EH (cell line): ENCODE results near the gene AGAP5.
"Not testable (repeated sequence)": the region's sequence is repeated elsewhere in the genome, so short reads cannot be mapped to it uniquely, and the experiment has no call there.

Experiments used
- DNase-seq: peaks from one replicate; pipeline ENCODE4 v3.0.0-alpha.2; 2015; ENCODE audit warnings: low read depth

Gene AGAP5

DNA sequence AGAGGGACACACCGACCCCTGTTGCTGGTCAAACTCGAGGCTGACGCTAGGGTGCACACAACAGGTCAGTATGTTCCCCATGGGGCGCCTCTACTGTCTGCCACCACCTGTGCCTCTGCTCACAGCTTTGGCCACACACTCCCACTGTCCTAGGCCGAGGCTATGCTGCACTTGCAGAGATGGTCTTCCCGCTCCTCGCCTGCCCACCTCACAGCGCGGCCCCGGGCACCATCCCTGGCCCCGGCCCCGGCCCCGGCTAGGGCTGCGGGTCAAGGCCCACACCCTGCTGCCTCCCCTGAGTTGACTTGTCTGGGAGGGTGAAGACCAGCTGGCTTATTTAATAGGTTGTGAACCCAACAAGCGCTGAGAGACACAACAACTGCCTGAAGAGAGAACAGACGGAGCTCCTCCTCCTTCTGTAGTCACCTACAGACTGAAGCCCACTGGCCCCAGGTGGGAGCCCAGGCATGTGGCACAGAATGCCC is at the start of gene AGAP5:
TSS of gene AGAP5 (minus strand) at position 435 of the 485 bp plus-strand sequence. CDS start at position 81, 354 bp downstream.
- DNase-seq, result not testable (repeated sequence)

DNA sequence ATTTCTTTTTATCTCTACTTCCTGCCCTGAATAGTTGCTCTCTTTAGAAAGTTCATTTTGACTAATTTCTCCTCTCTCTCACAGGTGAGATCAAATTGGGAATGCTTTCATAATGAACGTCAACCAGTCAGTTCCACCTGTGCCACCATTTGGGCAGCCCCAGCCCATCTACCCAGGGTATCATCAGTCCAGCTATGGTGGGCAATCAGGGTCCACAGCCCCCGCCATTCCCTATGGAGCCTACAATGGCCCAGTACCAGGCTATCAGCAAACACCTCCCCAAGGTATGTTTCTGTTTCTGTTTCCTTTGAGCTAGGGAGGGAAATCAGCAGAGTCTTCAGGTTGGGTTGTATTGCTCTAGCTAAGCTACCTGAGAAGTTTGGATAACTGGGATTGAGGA is 48.8 kb upstream of the AGAP5 start:
- DNase-seq, result no peak

DNA sequence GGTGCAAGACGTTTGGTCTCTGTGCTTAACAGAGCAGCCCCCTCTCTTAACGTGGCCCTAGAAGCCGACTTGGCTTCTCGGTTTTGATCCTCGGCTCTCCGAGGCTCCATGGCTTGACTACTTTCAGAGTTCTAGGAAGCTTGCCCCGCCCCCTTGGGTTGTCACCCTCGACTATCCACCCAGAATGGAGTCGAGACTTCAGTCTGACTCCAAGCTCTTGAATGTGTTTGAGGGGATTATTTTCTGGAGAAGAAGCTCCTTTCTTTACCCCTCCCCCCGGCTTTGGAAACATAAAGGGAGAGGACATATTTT is 46.7 kb upstream of the AGAP5 start:
- peak; percentile 76 for DNase-seq

DNA sequence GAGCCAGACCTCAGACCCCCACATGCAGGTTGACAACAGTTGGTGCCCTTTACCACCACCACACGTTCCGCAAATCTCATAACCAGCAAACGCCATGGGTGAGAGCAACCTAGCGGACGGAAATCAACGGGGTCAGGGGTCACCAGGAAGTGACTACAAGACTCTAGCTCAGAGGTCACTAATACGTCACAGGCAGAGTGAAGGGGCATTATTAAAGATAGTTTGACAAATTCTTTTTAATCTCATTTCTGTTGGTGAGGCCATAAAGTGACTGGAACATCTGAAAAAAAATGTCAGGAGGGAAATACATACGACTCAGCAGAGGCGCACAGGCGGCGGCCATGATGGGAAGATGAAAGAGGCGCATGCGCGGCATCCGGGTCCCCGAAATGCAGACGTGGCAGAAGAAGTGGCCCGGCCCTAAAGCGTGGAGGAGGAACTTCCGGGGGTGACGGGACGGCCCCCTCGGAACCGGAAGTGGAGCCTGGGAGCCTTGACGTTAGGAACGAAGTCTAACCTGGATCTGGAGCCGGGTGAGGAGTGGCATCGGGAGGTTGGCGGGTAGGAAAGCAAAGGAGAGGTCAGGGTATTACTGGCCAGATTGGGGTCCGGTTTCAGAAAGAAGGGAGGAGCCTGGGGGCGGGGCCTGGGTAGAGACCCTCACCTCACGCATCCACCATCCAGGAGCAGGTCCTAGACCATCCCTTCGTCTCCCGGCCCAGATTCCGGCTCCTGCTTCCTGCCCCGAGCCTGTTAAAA is 46.2 kb upstream of the AGAP5 start, which contains the start of gene SEC24C:
TSS of gene SEC24C (plus strand) at position 468 of the 759 bp plus-strand sequence. CDS start 2,461 bp downstream, outside the sequence.
- peak; percentile 97 for DNase-seq

DNA sequence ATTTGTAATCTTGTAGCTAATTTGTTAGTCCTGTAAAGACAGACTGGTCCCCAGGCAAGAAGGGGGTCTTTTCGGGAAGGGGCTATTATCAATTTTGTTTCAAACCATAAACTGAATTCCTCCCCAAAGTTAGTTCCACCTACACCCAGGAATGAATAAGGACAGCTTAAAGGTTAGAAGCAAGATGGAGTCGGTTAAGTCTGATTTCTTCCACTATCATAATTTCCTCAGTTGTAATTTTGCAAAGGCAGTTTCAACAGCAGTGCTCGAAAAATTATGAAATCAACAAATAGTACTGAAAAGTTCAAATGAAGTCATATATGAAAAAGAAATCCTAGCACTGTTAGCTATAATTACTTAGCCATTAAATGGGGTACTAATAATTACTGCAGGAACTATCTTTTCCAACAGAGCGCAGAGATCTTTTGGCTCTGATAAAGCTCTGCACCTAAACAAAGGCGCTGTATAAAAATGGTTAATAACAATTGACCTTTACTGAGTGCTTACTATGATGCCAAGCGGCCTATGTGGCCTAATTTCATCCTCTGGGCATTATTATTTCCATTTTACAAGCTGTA is 45.5 kb upstream of the AGAP5 start:
- no peak for DNase-seq

DNA sequence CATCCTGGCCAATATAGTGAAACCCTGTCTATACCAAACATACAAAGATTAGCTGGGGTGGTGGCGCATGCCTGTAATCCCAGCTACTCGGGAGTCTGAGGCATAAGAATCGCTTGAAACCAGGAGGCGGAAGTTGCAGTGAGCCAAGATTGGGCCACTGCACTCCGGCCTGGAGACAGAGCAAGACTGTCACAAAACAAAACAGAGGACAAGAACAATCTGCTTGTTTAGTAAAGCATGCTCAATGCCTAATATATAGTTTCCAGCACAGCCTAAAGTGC is 44.5 kb upstream of the AGAP5 start:
- no peak for DNase-seq

DNA sequence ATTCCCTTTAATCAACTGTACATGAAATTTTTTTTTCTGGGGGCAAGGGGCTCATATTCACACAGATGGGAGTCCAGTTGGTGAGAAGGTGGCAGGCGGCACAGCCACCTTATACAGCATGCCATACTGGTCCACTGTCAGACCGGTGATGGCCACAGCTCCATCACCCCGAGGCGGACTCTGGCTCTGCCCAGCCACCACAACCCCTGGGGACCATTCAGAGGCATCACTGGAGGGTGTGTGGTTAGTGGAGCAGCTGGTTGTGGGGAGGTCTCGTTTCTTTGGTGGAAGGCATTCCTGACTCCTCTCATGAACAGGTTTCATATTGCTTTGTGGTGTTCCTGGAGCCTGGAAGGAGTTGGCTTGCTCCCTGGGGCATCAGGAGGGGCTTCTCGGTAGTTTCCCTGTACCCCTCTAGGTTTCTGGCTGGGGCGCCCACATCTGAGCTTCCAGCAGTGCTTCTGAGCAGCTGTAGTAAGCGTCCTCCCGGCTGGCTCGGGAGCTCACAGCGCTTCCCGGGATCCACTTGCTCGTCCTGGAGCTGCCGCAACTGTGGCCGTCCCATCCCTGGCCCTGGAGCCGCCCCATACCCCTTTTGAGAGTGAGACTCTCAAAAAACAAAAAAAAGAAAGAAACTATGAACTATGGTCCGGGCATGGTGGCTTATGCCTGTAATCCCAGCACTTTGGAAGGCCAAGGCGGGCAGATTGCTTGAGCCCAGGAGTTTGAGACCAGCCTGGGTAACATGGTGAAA is 42.8 kb upstream of the AGAP5 start:
- DNase-seq, result not testable (repeated sequence)

DNA sequence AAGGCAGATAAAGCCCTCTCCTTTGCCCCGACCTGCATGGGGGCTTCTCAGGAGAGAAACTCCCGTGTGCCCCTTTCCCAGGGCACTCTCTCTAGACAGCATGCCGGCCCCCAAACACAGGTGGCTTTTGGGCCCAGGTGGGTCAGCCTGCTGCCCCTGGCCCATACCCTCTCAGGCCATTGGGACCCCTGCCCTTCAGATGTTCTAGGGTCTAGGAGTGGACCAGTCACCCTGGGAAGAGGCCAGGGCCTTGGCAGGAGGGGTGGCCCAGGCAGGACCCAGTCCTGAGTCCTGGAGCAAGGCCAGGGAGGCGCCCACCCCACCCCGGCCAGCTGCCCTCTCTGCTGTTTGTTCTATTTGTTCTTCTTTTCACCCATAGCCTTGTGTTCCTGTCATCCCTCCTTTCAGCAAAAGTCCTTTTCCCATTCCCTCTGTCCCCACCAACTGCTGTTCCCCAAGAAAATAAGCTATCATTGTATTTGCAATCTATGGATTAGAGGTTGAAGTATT is 36.9 kb upstream of the AGAP5 start:
- DNase-seq, result no peak

DNA sequence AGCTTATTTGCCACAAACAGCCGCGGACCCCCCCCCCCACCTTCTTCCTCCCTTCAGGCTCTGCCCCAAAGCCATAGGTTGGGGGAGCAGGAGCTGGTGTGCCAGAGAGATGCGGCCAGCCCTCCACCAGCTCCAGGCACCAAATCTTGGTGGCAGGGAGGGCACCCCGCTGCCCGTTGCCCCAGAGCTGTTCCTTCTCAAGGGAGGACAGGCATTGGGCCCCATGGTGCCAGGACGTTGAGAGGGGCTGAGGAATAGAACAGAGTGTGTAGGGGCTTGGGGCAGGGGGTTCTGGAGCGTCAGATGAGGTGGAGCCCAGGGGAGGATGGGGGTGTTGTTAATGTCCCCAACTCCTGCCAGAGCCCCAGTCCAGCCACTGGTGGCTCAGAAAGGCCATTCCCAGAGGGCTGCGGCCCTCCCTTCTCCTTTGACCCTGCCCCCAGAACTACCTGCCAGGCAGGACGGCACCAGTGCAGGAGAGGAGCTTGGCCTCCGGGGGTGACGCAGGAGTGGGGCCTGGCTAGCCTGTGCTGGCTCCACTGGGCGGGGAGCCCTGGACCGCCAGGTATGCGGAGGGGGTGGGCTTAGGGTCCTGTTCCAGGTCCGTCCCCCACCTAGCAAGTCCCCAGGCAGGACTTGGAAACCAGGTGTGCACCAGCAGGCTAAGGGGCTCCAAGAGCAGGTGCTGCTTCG is 36.3 kb upstream of the AGAP5 start:
- DNase-seq, result no peak

DNA sequence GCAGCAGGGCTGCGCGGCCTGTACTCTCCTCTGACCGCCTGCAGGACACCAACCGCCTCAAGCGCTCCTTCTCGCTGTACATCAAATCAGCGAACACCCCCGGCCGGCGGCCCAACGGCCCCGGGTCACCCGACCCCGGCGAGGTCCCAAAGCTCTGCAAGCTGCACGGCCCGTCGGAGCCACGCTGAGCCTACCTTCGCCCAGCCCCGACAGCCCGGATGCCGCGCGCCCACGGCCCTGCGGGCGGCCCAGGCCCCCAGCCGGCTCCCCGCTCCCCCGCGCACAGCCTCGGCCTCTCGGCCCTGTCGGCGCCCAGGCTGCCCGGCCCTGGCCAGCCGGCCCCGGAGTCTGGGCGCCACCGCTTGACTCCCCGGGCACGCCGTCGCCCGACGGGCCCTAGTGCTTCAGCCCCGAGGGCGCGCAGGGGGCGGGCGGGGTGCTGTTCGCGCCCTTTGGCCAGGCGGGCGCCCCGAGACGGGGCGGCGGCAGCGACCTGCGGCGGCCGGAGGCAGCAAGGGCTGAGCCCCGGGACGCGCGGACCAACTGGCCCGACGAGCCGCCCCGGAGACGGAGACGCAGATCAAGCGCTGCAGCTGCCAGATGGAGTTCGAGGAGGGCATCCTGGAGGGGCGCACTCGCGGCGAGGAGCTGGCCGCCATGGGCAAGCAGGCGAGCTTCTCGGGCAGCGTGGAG is 35.2 kb upstream of the AGAP5 start:
- no peak for DNase-seq

DNA sequence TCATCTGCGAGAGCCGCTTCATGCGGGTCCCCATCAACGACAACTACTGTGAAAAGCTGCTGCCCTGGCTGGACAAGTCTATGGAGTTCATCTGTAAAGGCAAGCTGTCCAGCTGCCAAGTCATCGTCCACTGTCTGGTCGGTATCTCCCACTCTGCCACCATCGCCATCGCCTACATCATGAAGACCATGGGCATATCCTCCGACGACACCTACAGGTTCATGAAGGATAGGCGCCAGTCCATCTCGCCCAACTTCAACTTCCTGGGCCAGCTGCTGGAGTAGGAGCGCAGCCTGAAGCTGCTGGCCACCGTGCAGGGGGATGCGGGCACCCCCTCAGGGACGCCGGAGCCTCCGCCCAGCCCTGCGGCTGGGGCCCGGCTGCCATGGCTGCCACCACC is 34.5 kb upstream of the AGAP5 start:
- DNase-seq, result no peak

DNA sequence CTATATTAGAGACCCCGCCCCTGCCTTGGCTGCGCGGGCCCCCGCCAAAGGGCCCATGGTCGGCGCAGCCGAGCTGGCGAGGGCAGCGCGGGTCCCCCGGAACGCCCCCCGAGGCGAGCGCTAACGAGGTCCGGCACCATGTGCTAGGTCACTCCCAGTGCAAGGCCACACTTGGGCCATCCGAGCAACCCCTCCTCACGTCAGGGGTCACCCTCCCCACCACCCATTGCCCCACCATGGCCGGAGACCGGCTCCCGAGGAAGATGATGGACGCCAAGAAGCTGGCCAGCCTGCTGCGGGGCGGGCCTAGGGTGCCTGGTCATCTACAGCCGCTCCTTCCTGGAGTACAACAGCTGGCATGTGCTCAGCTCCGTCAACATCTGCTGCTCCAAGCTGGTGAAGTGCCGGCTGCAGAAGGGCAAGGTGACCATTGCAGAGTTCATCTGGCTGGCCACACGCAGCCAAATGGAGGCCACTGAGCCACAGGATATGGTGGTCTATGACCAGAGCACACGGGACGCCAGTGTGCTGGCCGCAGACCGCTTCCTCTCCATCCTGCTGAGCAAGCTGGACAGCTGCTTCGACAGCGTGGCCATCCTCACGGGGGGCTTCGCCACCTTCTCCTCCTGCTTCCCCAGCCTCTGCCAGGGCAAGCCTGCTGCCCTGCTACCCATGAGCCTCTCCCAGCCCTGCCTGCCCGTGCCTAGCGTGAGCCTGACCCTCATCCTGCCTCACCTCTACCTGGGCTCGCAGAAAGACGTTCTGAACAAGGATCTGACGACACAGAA is 33.9 kb upstream of the AGAP5 start:
- DNase-seq, result no peak

DNA sequence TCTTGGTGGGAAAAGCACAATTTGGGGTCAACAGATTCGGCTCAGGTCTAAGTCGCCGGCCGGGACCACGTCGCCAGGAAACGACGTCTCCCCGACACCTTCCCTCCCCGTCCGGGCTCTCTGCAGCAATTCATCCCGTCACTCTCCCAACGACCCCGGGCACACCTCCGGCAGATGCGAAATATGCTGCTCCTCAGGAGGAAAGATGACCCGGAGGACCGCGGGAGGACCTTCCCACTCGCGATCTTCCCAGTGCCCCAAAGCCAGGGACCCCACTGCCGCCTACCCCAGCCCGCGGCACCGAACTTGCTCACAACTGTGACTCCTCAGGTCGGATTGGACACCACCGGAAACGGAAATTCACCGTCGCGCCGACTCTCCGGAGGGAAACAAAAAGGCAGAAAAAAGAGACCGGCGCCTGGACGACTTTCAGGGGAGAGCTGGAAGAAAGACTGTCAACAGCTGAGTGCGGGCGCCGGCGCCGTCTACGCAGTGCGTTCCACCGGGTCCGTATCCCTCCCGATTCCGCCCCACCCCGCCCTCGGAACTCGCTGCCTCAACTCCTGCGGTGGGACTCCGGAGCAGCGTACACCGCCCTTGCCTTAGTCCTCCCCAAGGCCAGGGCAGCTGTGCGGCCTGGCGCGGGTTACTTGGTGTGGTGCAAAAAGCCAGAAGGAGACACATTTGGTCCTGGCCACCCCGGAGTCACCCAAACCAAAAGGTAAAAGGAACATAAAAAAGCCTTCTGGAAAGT is 32.4 kb upstream of the AGAP5 start:
- DNase-seq, result peak; percentile 90

DNA sequence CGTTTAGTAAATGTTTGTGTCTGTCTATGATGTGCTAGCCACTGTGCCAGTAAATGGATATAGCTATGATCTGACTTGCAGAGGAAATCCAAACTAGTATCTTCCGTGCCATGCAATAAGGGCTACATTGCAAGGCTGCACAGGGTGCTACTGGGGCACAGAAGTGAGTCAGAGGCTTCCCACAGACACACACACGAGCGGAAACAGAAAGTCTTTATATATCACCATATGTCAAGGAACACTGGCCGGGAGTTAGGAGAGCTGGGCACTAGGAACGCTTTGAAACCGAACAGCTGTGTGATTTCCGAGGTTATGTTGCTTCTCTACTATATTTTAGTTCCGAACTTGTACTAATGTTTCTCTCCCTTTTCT is 31.9 kb upstream of the AGAP5 start:
- peak; percentile 78 for DNase-seq

DNA sequence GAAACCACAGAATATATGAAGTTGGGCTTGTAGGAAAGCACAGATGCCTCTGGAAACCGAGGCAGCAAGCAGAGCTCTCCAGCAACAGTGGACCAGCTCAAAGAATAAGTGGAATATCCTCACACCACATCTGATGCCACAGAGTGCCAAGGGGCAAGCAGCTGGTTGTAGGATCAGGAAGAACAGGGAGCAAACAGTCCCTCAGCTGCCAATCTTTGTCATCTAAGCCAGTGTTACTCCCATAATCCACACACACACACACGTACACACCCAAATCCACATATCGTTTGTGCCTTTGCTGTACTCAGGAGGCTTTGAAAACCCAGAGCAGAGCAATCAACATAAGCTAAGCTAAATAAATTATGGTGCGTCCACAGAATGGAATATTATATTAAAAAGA is 25.6 kb upstream of the AGAP5 start:
- no peak for DNase-seq

DNA sequence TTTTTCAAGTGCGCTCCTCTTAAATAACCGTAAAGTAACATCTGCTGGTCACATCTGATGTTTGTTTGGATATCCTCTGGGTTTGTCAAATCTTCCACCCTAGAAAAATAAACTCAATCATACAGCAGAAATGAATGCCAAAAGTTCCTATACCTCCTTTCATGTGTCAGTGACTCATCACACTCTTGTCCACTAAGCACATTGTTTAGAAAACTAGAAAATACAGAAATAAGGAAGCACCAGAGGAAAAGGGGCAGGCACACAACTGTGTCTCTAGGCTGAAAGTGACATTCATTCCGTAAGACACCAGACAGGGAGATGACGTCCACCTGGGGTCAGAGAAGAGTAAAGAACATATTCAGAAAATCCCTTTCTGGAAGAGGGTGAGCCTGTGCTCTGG is 22.7 kb upstream of the AGAP5 start:
- peak; percentile 19 for DNase-seq

DNA sequence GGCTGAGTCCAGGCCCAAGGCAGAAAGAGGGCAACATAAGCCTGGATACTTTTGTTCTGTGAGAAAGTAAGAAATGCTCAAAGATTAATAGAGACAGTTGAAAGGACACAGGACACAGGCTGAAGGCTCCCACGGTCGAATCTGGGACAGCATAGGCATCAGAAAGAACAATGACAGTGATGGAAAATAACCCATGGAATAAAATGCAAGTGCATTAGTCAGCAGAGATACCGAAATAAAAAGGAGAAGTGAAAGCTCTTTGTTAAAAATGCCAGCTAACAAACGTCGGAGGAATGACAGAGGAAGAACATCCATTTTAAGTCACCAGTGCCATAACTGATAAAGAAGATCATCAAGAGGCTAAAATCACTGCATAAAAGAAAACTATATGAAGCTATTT is 19.6 kb upstream of the AGAP5 start:
- no peak for DNase-seq

DNA sequence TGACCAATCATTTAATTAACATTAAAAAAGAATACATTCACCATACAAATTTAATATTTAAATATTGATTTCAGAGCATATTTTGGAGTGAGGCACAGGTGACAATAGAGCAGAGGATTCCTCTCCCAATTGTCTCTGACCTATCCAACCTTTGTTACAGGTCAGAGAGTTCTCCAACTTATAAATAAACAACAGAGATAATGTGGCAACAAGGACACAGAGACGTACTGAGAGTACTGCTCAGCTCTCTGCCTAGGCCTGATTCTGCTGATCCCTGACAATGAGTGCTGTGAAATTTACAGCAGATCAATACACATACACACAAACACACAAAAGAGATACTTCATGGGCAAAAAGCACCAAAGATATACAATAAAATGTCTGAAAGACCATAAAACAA is 18.3 kb upstream of the AGAP5 start:
- DNase-seq, result no peak

DNA sequence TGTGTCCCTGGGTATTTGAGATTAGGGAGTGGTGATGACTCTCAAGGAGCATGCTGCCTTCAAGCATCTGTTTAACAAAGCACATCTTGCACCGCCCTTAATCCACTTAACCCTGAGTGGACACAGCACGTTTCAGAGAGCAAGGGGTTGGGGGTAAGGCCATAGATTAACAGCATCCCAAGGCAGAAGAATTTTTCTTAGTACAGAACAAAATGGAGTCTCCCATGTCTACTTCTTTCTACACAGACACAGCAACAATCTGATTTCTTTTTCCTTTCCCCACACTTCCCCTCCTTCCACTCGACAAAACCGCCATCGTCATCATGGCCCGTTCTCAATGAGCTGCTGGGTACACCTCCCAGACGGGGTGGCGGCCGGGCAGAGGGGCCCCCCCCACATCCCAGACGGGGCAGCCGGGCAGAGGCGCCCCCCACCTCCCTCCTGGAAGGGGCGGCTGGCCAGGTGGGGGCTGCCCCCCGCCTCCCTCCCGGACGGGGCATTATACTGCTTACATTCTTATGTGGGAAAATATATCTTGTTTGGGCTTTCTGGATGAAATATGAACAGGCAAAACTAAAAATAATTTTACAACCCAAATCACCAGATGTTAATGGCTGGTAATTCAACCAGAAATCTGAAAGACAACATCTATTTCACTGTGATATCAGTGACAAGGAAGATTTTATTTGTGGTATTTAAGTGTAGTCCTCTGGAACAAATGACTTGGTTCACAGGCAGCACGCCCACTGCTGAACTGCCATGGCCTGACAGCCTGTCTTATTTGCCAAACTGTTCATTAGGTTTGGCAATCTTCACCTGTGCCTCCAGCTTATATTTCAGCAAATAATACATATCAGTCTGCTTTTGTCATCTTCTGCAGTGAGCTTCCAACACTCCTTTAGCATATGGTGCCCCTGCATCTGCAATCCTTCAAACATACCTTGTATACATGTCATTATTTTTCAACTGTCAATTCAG is 17.6 kb upstream of the AGAP5 start:
- not testable (repeated sequence) for DNase-seq
